ENCODE results near the gene PEX1.
"Not testable (repeated sequence)": the region's sequence is repeated elsewhere in the genome, so short reads cannot be mapped to it uniquely, and the experiment has no call there.

PEX1 gene

DNA sequence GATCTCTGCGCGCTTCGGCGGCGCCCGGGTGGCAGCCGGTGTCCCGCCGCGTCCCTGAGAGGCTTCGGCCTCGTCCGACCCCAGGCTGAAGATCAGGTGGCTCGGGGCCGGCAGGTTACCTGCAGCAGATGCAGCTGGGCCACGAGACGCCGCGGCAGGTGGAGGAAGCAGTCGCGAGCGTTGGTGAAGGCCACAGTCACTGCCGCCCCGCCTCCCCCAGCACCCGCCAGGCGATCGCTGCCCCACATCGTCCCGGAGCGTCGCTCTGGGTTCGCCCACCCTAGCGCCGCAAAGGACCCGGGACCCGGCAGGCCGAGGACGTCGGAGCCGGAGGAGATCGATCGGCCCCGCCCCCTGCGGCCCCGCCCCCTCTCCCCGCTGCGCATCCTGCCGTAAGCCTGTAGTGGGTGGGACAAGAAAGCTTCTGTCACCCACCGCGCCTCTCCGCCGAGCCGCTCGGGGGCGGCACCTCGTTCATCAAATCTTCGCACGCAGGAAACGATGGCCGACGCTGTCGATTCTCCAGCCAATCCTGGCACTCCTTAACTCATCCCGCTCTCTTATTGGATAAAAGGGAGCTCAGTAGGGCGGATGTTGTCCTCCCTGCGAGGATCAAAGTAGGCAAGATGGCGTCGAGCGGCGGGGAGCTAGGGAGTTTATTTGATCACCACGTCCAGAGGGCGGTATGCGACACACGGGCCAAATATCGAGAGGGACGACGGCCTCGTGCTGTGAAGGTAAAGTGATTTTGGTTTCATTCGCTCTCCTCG is at the start of gene PEX1, which contains the start of gene RBM48:
TSS of gene PEX1 (minus strand) at position 333 of the 770 bp plus-strand sequence. CDS start at position 248, 85 bp downstream.
TSS of gene RBM48 (plus strand) at position 608 of the 770 bp plus-strand sequence. CDS start at position 627, 19 bp downstream.
- peak; percentile 98 to 99 (median 99) for DNase-seq

DNA sequence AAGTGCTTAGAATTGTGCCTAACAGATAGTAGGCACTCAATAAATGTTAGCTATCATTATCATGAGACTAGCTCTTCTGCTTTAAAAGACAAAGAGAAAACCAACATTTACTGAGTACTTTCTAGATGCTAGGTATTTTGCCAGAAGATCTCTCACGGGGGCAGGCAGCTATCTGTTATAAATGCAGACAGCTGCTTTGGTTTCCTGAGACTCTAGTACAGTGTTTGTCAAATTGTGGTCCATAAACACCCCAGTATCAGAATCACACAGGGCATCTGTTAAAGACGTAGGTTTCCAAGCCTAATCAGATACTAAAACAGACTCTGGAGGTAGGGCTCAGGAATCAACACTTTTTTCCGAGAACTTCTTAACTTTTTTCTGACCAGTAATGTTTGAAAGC is 48.0 kb upstream of the PEX1 start:
- no peak for DNase-seq

DNA sequence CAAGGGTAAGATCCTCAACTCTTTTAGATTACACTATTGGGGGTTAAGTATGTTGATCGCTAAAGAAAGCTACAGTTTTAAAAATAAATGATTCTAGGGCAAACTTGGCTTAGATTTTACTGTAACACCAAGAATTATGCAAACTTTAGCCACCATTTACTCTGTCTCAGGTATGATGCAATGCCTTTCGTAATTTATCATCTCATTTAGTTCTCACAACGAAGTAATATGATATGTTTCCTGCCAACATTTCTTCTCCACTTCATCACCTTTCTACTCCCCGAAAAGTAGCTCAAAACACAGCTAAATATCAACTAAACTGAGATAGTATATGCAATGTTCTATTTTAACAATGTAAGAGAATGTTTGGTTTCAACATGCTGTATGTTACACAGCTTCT is 40.8 kb upstream of the PEX1 start:
- no peak for DNase-seq

DNA sequence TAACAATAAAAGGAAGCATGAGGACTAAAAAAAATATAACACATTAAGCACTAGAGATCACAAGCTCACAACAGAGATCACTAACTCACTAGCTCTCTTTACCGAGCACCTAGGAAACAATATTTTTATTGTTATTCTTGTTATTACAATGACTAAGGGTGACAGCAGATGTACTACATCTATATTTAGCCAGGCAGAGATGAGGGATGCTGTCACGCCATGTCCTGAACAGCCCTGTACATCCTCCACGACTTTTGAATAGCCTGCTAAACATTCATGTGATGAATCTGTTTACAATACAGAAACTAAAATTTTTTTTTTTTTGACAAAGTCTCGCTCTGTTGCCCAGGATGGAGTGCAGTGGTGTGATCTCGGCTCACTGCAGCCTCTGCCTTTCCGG is 39.1 kb upstream of the PEX1 start:
- no peak for DNase-seq

DNA sequence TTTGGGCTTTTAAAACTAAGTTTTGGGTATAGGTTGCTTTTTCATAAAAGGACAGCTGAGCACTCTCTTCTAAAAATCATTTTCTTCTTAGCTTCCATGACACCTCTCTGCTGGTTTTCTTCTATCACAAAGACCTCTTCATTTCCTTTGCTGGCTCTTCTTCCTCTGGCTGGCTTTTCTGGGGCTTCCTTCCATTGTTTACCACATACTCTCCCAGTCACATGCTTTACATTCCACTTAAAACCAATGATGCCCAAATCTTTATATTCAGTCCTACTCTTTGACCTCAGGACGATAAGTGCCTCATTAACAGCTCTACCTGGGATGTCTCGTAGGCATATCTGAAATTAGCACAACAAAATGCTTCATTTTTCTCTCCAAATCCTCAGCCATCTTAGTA is 35.0 kb upstream of the PEX1 start:
- DNase-seq: no peak

DNA sequence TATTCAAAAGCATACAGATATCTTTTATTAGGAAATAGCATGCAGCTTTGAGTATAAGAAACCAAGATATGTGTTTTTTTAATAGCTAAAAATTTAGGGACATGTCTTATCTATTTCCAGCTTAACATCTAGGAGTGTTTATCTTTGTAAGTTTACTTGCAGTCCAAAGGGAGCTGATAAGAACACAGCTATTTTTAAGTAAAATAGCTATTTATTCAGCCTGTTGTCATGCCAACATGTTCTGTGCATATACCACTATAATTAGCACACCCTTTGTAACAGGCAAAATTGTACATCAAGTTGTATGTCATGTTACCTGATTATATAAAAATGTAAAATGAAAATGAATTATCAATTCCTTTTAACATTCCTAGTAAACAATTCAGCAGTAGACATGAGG is 32.3 kb upstream of the PEX1 start:
- no peak for DNase-seq

DNA sequence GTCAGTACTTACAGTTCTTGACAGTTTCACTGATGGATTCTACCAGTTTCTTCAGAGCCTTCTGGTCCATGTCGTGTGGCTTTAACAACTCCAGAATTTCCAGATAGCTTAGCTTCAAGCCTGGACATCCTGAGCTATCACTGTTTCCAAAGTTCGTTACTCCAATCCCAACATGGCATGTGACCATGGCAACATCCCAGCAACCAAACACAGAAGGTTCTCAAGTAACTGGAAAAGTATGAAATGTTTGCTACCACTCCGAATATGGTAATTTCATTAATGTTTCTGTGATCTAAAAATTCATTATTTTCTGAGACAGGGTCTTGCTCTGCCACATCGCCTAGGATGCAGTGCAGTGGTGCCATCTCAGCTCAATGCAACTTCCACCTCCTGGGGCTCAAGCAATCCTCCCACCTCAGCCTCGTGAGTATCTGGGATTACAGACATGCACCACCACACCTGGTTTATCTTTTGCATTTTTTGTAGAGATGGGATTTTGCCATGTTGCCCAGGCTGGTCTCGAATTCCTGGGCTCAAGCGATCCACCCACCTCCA is 29.6 kb upstream of the PEX1 start:
- no peak for DNase-seq

DNA sequence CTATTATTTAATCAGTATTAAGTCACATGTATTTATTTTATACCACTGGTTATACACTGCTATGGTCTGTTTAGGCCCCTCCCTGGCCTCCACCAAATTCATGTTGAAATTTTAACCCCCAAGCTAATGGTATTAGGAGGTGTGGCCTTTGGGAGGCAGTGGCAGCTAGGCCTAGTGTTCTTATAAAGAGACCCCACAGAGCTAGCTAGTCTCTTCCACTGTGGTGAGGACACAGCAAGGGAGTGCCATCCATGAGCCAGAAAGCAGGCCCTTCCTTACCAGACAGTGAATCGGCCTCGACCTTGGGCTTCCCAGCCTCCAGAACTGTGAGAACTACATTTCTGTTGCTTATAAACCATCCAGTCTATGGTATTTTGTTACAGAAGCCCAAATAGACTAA is 28.9 kb upstream of the PEX1 start:
- DNase-seq: no peak

DNA sequence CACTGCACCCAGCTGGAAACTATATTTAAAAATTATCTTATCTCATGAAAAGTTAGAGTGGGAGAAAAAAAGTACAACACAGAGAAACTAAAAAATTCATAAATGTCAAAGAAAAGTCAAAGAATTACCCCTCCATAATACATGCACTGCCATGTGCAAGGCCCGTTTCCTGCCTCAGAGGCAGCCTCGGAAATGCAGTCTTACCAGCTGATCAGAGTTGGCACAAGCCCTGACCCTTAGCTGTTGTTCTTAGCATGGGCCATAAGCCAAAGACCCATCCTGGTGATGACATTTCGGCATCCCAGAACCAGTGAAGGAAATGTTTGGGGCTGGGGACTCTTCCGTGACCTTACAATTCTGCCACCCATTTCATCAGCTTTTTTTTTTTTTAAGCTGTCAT is 21.9 kb upstream of the PEX1 start:
- DNase-seq: no peak

DNA sequence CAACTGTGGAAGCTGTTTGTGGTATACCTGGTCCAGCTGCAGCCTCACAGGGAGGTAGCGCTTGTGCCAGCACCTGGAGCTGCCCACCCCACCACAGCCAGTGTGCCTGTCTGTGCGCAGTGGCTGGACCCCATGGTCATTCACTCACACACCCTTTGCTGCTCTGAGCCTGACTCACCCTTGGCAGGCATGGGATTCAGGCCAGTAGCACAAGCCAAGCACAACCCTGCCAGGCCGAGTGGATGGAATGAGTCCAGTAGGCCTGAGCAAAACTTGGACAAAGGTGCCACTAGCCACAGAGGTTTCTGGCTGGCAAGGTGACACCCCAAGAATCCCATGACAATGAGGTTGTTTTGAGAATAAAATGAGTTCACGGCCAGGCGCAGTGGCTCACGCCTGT is 19.3 kb upstream of the PEX1 start:
- DNase-seq: no peak

DNA sequence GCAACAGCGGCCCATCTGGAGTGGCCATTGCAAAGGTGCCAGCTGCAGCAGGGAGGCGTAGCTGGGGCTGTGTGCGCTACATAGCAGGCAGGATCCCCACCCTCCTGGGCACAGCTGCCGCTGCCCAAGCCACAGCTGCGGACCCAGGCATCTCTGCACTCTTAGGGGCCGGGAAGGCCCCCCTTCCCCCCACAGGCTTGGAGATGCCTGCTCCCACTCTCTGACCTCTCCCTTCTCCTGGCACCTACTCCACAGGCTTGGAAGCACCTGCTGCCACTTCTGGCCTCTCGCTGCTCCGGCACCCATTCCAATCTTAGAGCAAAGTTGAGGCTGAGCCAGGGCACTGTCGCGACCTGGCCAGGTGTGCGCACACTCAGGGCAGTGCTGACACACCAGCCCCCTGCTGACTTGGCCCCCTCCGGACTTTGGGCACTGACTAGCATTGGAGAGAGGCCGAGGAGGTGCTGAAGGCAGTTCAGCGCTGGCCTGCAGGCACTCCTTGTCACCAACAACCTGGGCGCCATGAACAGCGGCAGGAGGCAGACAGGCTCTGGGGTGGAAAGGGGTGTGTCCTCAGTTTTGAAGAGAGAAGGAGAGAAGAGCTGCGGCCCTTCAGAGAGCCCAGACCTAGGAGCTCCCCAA is 18.7 kb upstream of the PEX1 start:
- DNase-seq: no peak

DNA sequence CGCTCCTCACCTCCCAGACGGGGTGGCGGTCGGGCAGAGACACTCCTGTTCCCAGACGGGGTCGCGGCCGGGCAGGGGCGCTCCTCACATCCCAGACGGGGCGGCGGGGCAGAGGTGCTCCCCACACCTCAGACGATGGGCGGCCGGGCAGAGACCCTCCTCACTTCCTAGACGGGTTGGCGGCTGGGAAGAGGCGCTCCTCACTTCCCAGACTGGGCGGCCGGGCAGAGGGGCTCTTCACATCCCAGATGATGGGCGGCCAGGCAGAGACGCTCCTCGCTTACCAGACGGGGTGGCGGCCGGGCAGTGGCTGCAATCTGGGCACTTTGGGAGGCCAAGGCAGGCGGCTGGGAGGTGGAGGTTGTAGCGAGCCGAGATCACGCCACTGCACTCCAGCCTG is 16.8 kb upstream of the PEX1 start:
- not testable (repeated sequence) for DNase-seq

DNA sequence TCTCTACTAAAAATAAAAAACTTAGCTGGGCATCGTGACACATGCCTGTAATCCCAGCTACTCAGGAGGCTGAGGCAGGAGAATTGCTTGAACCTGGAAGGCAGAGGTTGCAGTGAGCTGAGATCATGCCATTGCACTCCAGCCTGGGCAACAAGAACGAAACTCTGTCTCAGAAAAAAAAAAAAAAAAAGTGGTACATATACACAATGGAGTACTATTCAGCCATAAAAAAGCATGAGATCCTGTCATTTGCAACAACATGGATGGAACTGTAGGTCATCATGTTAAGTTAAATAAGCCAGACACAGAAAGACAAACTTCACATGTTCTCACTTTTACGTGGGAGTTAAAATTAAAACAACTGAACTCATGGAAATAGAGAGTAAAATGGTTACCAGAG is 15.2 kb upstream of the PEX1 start:
- not testable (repeated sequence) for DNase-seq

DNA sequence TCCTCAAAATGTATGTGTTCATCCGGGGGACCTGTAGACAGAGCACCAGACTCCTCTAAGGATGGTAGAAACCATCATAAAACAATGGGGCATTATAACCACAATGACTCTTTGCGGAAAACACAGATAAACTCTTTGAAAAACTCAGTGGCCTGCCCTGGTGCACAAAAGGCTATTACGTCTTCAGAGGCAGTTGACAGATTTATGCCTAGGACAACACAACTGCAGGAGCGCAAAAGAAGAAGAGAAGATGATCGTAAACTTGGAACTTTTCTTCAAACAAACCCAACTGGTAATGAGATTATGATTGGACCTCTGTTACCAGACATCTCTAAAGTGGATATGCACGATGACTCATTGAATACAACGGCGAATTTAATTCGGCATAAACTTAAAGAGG is 6.3 kb upstream of the PEX1 start:
- DNase-seq: no peak

DNA sequence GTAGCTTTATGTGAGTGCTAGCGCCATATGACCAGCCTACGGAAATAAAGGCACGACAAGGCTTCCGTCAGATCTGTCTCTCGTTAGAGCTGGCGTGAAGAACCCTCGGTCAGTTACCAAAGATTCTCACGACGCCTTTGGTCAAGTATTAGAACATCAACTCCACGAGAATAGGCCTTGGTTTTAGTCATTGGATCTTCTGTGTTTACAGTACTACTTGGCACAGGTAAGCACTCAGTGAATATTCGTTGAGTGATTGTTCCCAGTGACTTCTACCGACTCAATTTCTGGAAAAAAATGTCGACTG is 591 bp upstream of the PEX1 start:
- DNase-seq: no peak

DNA sequence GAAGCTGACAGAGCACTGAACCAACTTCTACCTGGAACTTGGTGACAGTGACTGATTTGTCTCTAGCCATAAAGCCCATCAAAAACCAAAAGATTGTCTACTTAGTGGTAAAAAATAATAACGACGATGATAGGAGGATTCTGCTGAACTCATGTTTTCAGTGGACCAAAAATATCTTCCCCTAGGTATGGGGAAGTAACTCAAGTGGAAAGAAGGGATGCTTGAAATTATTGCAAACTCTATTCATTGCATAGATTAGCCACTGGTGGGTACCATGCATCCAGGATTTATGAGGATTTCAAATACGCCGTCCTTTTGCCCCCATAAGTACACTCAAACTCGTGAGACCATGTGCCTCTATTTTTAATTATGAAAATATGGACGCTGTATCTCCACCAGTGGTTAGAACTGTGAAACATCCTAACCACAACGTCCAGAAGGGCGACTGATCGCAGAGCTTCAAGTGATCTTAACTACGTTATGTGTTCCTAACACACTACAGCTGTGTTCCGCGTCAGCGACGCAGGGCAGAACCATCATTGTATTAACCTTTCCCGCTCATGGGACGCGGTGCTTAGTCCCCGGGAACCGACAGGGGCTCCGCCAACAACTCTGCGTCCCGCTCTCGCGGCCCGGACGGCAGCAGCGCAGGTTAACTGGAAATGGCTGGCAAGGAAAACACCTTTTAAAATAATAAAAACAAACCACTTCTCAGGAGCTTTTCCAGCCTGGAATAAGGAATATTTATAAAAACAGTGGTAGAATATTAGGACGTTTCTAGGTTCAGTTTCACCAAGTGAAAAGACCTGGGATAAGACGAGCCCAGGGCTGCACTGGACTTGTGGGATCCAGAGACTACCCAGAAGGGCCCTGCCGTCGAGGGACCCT is 776 bp downstream of the PEX1 start:
- peak; percentile 34 to 53 (median 36) for DNase-seq

DNA sequence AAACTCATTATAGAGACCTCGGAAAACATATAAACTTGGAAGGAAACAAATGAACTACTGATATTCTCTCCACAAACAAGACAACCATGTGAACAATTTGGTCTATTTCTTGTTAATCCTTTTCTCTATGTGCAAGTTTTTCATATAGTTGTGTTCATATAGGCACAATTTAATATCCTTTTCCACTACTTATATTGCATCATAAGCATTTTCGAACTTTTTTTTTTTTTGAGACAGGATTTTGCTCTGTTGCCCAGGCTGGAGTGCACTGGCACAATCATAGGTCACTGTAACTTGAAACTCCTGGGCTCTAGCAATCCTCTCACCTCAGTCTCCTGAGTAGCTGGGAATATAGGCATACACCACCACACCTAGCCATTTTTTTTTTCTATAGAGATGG is 5.2 kb downstream of the PEX1 start:
- no peak for DNase-seq

DNA sequence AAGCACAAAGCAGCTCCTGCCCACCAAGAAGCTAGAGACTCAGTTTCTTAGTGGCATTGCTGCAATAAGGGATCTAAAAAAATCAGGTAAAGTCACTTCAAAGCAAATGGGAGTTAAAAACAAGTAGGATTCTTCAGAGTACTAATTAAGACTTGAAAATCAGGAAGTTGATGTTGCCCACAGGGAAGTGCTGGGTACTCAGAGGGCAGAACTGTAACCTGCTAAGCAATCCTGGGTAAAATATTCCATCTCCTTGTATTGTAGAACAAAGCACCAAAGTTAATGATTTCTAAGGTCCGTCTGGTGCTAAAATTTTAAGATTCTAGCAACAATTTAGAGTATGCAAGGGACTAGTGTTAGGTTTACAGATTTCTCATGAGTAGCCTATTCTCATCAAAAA is 8.3 kb downstream of the PEX1 start:
- no peak for DNase-seq

DNA sequence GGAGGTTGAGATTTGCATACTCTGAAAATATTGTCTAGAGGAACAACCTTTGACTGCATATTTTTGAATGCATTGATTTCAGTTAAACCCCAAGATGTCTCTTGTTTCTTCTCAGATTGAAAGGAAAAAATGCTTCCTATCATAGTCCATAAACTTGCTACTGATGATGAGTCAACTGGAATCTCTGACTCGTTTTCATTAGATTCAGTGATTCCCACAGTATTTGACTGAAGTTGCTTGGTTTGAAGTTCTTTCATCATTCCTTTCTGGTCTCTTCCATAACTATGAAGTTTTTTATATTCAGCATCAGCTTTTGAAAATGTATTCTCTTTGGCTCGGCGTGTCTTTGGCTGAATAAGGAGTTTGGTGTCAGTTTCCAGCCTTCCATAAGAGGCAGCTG is 10.7 kb downstream of the PEX1 start:
- DNase-seq: no peak

DNA sequence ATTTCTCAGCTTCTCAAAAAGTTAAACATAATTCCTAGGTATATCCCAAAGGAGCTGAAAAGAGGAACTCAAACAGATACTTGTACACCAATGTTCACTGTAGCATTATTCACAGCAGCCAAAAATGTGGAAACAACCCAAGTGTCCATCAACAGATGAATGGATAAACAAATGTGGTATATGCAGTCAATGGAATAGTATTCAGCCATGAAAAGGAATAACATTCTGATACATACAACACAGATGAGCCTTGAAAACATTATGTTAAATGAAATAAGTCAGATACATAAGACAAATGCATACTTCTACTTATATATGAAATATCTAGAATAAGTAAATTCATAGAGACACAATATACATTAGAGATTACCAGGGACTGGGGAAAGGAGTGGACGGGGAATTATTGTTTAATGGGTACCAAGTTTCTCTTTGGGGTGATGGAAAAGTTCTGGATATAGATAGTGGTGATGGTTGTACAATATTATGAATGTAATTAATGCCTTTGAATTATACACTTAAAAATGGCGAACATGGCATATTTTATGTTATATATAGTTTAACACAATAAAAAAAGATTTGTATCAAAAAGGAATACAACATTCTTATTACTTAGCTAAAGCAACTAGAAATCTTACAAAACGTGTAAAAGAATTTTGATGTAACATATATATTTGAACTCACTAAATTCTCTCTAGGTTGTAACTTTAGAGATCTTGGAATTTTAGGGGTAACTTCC is 15.0 kb downstream of the PEX1 start:
- DNase-seq: no peak

DNA sequence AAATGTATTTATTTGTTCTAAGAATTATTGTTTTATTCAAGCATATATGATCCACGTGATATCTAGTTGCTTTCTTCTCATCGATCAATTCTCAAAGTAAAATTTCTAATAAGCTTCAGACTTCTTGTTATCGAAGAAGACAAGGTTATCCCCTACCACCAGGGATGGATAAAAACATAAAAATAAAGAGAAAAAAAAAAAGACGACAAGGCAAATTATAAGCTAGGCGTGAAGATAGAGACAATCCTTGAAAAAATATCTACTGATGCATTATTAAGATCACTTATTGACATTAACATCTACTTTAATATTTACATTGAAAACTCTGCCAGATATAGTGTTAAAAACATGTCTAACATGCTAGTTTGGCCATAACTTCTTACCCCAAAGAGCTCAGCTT is 19.4 kb downstream of the PEX1 start:
- DNase-seq: no peak

DNA sequence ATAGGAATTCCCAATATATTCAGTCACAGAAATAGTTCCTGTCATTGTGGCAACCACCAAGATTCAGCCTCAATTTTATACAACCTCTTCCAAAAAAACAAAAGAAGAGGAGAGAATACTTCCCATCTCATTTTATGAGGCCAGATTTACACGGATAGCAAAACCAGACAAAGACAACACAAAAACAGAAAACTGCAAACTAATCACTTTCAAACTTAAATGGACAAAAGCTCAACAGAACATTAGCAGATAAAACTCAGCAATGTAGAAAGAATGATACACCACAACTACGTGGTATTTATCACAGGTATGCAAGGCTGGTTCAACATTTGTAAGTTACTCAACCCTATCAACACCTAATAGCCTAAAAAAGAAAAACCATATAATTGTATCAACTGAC is 22.0 kb downstream of the PEX1 start:
- DNase-seq: no peak

DNA sequence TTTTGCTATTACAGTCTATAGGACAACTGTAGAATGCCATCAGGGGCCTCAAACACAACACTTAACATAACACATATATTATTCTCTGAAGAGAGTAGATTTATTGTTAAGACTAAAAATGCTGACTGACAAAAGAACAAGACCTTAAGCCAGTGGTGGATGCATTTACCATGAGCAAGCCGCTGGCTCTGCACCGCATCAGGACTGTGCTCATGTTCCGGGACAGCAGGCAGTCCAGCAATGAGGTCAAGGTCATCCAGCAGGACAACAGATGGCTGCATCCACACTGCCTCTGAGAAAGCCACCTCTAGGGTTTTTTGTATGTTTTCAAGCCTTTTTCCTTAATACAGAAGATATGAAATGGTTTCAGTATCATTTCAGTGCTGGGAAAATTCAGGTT is 23.8 kb downstream of the PEX1 start:
- DNase-seq: no peak

Data from suppressor macrophage treated with lipopolysaccharide for 1 hour (primary cell).